ENCODE data around the gene MT2A.
A peak's percentile ranks its signal among the peaks of the same experiment; 100 is the strongest.

DNA sequence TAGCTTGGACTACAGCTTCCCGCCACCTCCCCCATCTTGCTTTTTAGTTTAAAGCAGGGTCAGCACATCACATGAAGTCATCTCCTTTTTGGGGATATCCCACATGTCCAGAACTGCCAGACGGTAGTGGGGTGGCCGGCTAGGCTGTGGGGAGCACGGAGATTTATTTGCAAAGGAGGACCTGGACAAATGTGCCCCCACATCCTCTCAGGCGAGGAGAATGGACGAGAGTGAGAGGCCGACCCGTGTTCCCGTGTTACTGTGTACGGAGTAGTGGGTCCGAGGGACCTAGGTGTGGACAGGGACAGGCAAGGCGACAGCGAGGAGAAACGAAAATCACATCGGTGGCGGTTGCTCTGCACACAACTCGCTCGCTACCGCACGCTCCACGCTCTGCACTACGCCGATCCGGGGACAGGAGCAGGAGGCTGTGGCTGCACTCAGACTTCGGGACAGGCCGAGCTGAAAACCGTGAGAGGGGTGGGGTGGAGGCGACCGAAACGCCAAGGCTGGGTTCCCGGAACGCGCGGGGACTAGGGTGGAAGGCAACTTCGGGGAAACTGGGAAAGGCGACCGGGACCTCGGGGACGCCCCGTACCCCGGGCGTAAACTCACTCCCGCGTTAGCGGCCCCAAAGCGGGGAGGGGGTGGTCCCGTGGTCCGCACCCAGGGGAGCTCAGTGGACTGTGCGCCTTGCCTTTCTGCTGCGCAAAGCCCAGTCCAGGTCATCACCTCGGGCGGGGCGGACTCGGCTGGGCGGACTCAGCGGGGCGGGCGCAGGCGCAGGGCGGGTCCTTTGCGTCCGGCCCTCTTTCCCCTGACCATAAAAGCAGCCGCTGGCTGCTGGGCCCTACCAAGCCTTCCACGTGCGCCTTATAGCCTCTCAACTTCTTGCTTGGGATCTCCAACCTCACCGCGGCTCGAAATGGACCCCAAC, 29.7 kb downstream of the MT2A start, which contains the start of gene MT1A:
- TF ChIP-seq, protein P1, sequence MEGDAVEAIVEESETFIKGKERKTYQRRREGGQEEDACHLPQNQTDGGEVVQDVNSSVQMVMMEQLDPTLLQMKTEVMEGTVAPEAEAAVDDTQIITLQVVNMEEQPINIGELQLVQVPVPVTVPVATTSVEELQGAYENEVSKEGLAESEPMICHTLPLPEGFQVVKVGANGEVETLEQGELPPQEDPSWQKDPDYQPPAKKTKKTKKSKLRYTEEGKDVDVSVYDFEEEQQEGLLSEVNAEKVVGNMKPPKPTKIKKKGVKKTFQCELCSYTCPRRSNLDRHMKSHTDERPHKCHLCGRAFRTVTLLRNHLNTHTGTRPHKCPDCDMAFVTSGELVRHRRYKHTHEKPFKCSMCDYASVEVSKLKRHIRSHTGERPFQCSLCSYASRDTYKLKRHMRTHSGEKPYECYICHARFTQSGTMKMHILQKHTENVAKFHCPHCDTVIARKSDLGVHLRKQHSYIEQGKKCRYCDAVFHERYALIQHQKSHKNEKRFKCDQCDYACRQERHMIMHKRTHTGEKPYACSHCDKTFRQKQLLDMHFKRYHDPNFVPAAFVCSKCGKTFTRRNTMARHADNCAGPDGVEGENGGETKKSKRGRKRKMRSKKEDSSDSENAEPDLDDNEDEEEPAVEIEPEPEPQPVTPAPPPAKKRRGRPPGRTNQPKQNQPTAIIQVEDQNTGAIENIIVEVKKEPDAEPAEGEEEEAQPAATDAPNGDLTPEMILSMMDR (IDR thresholded peaks at IDR 0.05; ENCODE audit: poor library complexity) = no peak
- peak; percentile 84 for TF ChIP-seq EZH2 (IDR thresholded peaks at IDR 0.05; ENCODE audit: borderline replicate concordance)
